ENCODE measurements around the gene FAM114A1. TPM values are rescaled to one million over a fixed set of nuclear protein-coding genes. Genes with fewer than 3 reads are reported as not detected.

FAM114A1 gene
- polyA plus RNA-seq, 3 donors = 3.2 to 12.0 (median 4.1) TPM

DNA sequence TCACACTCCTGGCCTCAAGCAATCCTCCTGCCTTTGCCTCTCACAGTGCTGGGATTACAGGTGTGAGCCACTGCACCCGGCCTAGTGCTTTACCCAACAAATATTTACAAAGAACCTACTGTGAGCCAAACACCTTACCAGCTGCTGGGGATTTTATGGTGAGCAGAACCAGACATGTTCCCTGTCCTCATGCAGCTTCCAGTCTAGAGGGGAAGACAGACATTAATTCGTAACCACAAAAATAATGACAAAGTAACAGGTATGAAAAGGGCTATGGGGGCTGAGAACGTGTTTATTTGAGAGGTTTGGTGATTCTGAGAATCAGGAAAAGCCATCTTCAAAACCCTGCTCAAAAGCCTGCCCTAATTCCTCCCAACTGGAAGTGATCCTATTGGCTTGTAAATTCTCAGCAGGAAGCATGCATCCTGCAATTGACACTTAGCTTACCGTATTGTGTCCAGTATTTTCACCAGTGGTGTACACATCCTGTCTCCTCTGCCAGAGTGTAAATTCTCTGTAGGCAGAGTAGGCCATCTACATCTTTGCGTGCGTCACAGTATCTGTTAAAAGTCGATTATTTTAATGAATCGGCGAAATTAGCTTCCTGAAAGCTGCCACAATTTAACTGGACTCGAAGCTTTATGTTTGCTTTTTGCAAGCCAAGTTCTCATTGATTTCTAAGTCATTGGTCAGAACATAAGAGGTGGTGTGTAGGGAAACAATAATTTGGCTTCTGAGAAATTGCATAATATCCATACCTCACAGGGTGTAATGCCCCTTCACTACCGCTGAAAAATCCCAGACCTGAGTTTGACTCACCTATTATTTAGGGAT is 97.6 kb downstream of the FAM114A1 start:
- H3K79me2 ChIP-seq (ENCODE audit: insufficient read depth, low read length) = no peaks in the 10 kb centered on the region
- DNase-seq = no peak
- H4K20me1 ChIP-seq (ENCODE audit: insufficient read depth, low read length) = no peaks in the 10 kb centered on the region
- H3K27ac Mint-ChIP-seq = peak overlapping the region in 1 of 7 donors; percentile 19
- H3K4me3 ChIP-seq (replicated peaks in 1 of 3; ENCODE audit: low read depth in 2 of 3, low read length in 3 of 3) = no peak overlapping the region
- no peaks in the 10 kb centered on the region for H3K36me3 Mint-ChIP-seq
- TF ChIP-seq, protein P1, sequence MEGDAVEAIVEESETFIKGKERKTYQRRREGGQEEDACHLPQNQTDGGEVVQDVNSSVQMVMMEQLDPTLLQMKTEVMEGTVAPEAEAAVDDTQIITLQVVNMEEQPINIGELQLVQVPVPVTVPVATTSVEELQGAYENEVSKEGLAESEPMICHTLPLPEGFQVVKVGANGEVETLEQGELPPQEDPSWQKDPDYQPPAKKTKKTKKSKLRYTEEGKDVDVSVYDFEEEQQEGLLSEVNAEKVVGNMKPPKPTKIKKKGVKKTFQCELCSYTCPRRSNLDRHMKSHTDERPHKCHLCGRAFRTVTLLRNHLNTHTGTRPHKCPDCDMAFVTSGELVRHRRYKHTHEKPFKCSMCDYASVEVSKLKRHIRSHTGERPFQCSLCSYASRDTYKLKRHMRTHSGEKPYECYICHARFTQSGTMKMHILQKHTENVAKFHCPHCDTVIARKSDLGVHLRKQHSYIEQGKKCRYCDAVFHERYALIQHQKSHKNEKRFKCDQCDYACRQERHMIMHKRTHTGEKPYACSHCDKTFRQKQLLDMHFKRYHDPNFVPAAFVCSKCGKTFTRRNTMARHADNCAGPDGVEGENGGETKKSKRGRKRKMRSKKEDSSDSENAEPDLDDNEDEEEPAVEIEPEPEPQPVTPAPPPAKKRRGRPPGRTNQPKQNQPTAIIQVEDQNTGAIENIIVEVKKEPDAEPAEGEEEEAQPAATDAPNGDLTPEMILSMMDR (IDR thresholded peaks at IDR 0.05) = no peak
- intact Hi-C loops (cut with micrococcal nuclease) = no loop called here
- H3K4me2 ChIP-seq (replicated peaks; ENCODE audit: extremely low read depth, low read length, poor library complexity, severe bottlenecking) = no peak overlapping the region
- 94% methylated on average over 6 of the region's 11 CpGs for WGBS (ENCODE audit: insufficient coverage)
- H3K27me3 ChIP-seq (ENCODE audit: control insufficient read depth in 2 of 2, insufficient read depth in 2 of 2, low read length in 2 of 2) = no peaks in the 10 kb centered on the region
- H3K36me3 ChIP-seq (replicated peaks in 1 of 2; ENCODE audit: control insufficient read depth in 1 of 2, insufficient read depth in 2 of 2, low read length in 2 of 2) = no peaks in the 10 kb centered on the region
- no peaks in the 10 kb centered on the region for H3K27me3 Mint-ChIP-seq (ENCODE audit: low read depth in 3 of 3)
- H3K9me3 ChIP-seq (replicated peaks in 1 of 2; ENCODE audit: control insufficient read depth in 1 of 2, insufficient read depth in 1 of 2, low read length in 2 of 2) = no peaks in the 10 kb centered on the region
- peaks cover 0 to 2% (median 0%) of the 10 kb centered on the region in 7 donors for H3K9me3 Mint-ChIP-seq
- H3K27ac ChIP-seq (ENCODE audit: low read depth in 1 of 2, low read length in 2 of 2) = no peak overlapping the region
- H3K4me3 Mint-ChIP-seq = no peak overlapping the region
- H3K4me1 Mint-ChIP-seq = no peaks in the 10 kb centered on the region
- no peak overlapping the region for H2AFZ ChIP-seq (ENCODE audit: insufficient read depth, low read depth, low read length, poor library complexity, severe bottlenecking)
- H3K9ac ChIP-seq (ENCODE audit: insufficient read depth, low read length, poor library complexity, severe bottlenecking) = no peak overlapping the region
- no peaks in the 10 kb centered on the region for H3K4me1 ChIP-seq (ENCODE audit: control insufficient read depth in 1 of 2, insufficient read depth in 2 of 2, low read length in 2 of 2)

DNA sequence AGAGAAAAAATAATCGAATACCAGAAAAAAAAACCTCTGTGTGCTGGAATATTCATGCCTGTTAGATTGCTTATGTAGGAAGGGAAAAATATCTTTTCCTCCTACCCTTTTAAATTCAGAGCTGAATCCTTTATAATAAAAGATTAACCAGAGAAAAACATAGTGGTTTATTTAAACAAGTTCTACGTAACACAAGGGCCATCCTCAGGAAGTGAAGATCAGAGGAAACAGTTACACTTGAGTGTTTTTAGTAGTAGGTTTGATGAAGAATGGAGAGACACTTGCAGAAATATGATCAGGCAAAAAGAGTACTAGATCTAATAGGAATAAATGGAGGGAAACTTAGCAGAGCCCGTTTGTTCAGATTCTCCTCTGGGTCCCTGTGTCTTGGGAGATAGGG is 98.3 kb downstream of the FAM114A1 start:
- no peak overlapping the region for H3K4me3 Mint-ChIP-seq
- H4K20me1 ChIP-seq (ENCODE audit: insufficient read depth, low read length) = no peaks in the 10 kb centered on the region
- intact Hi-C loops (cut with micrococcal nuclease) = no loop called here
- H3K9me3 ChIP-seq (replicated peaks in 1 of 2; ENCODE audit: control insufficient read depth in 1 of 2, insufficient read depth in 1 of 2, low read length in 2 of 2) = no peaks in the 10 kb centered on the region
- H2AFZ ChIP-seq (ENCODE audit: insufficient read depth, low read depth, low read length, poor library complexity, severe bottlenecking) = no peak overlapping the region
- no peak overlapping the region for H3K27ac ChIP-seq (ENCODE audit: low read depth in 1 of 2, low read length in 2 of 2)
- H3K79me2 ChIP-seq (ENCODE audit: insufficient read depth, low read length) = no peaks in the 10 kb centered on the region
- H3K4me3 ChIP-seq (replicated peaks in 1 of 3; ENCODE audit: low read depth in 2 of 3, low read length in 3 of 3) = no peak overlapping the region
- no peaks in the 10 kb centered on the region for H3K4me1 Mint-ChIP-seq
- DNase-seq = no peak
- no peak overlapping the region for H3K9ac ChIP-seq (ENCODE audit: insufficient read depth, low read length, poor library complexity, severe bottlenecking)
- no peaks in the 10 kb centered on the region for H3K27me3 Mint-ChIP-seq (ENCODE audit: low read depth in 3 of 3)
- no CpG with 5 or more reads among the region's 3 CpGs for WGBS (ENCODE audit: insufficient coverage)
- H3K27ac Mint-ChIP-seq = no peak overlapping the region
- no peaks in the 10 kb centered on the region for H3K4me1 ChIP-seq (ENCODE audit: control insufficient read depth in 1 of 2, insufficient read depth in 2 of 2, low read length in 2 of 2)
- H3K4me2 ChIP-seq (replicated peaks; ENCODE audit: extremely low read depth, low read length, poor library complexity, severe bottlenecking) = no peak overlapping the region
- no peaks in the 10 kb centered on the region for H3K27me3 ChIP-seq (ENCODE audit: control insufficient read depth in 2 of 2, insufficient read depth in 2 of 2, low read length in 2 of 2)
- TF ChIP-seq, protein P1 (IDR thresholded peaks at IDR 0.05) = no peak
- no peaks in the 10 kb centered on the region for H3K36me3 ChIP-seq (replicated peaks in 1 of 2; ENCODE audit: control insufficient read depth in 1 of 2, insufficient read depth in 2 of 2, low read length in 2 of 2)
- H3K9me3 Mint-ChIP-seq = peaks cover 0 to 2% (median 0%) of the 10 kb centered on the region in 7 donors
- peaks cover 0 to 3% of the 10 kb centered on the region in 2 donors for H3K36me3 Mint-ChIP-seq
